ENCODE measurements around the gene MEAK7. TPM values are rescaled to one million over a fixed set of nuclear protein-coding genes. Genes with fewer than 3 reads are reported as not detected.

MEAK7 gene
- total RNA-seq, 2 experiments from 2014 or later: 8.8 to 10.0 TPM

GRCh38 chr16:84464116-84464515 is 40.3 kb downstream of the MEAK7 start:
- no peak overlapping the region for H3K4me3 Mint-ChIP-seq
- peaks cover 12% of the 10 kb centered on the region for H3K9me3 Mint-ChIP-seq
- H3K27ac Mint-ChIP-seq: no peak overlapping the region
- H3K36me3 Mint-ChIP-seq (ENCODE audit: low read depth): peaks cover 15% of the 10 kb centered on the region
- POLR2A ChIA-PET: no interaction called here
- CTCF ChIA-PET: interaction anchor here (0.6 kb wide), 1 partner anchor 137 kb away, joined by 3 read pairs; no protein-coding TSS in a partner anchor
- no peaks in the 10 kb centered on the region for H3K27me3 Mint-ChIP-seq
- H3K4me1 Mint-ChIP-seq: peaks cover 2% of the 10 kb centered on the region
- DNase-seq: no peak

- Mint-ChIP-seq H3K4me3 (no peak overlapping the region), H3K36me3 (ENCODE audit: low read depth) (peaks cover 15% of the 10 kb centered on the region), H3K9me3 (peaks cover 12% of the 10 kb centered on the region), H3K4me1 (peaks cover 2% of the 10 kb centered on the region), H3K27ac (no peak overlapping the region), H3K27me3 (no peaks in the 10 kb centered on the region)
- no peak for DNase-seq
- POLR2A ChIA-PET: no interaction called here
- CTCF ChIA-PET: no interaction called here
Measured at GRCh38 chr16:84463221-84463620, 41.2 kb downstream of the MEAK7 start.

GRCh38 chr16:84462296-84463210 is 41.9 kb downstream of the MEAK7 start:
- no peak overlapping the region for H3K4me3 Mint-ChIP-seq
- no peak overlapping the region for H3K27ac Mint-ChIP-seq
- no peak for DNase-seq
- peaks cover 8% of the 10 kb centered on the region for H3K9me3 Mint-ChIP-seq
- ChIA-PET POLR2A (no interaction called here), CTCF (interaction anchor here (1.1 kb wide), 1 partner anchor 8 kb away, joined by 3 read pairs; no protein-coding TSS in a partner anchor)
- no peaks in the 10 kb centered on the region for H3K27me3 Mint-ChIP-seq
- H3K36me3 Mint-ChIP-seq (ENCODE audit: low read depth): peaks cover 9% of the 10 kb centered on the region
- H3K4me1 Mint-ChIP-seq: peaks cover 2% of the 10 kb centered on the region

GRCh38 chr16:84461413-84462295 is 42.8 kb downstream of the MEAK7 start:
- H3K4me3 Mint-ChIP-seq: no peak overlapping the region
- H3K27ac Mint-ChIP-seq: no peak overlapping the region
- H3K27me3 Mint-ChIP-seq: no peaks in the 10 kb centered on the region
- peaks cover 1% of the 10 kb centered on the region for H3K36me3 Mint-ChIP-seq (ENCODE audit: low read depth)
- no peak for DNase-seq
- peaks cover 2% of the 10 kb centered on the region for H3K4me1 Mint-ChIP-seq
- peaks cover 2% of the 10 kb centered on the region for H3K9me3 Mint-ChIP-seq
- ChIA-PET POLR2A (no interaction called here), CTCF (interaction anchor here (1.1 kb wide), 1 partner anchor 9 kb away, joined by 3 read pairs; no protein-coding TSS in a partner anchor)

GRCh38 chr16:84461029-84461412 is 43.4 kb downstream of the MEAK7 start:
- Mint-ChIP-seq H3K27ac (no peak overlapping the region), H3K9me3 (no peaks in the 10 kb centered on the region), H3K4me1 (peaks cover 2% of the 10 kb centered on the region), H3K4me3 (no peak overlapping the region), H3K36me3 (ENCODE audit: low read depth) (no peaks in the 10 kb centered on the region), H3K27me3 (no peaks in the 10 kb centered on the region)
- POLR2A ChIA-PET: no interaction called here
- no peak for DNase-seq
- CTCF ChIA-PET: no interaction called here

GRCh38 chr16:84460406-84461028 is 43.9 kb downstream of the MEAK7 start:
- H3K27ac Mint-ChIP-seq: no peak overlapping the region

GRCh38 chr16:84459941-84460405 is 44.5 kb downstream of the MEAK7 start:
- Mint-ChIP-seq H3K4me3 (no peak overlapping the region), H3K4me1 (peaks cover 2% of the 10 kb centered on the region), H3K27ac (no peak overlapping the region), H3K9me3 (no peaks in the 10 kb centered on the region), H3K36me3 (ENCODE audit: low read depth) (no peaks in the 10 kb centered on the region), H3K27me3 (no peaks in the 10 kb centered on the region)
- ChIA-PET CTCF (no interaction called here), POLR2A (interaction anchor here (0.9 kb wide), 1 partner anchor 21 kb away, joined by 3 read pairs; no protein-coding TSS in a partner anchor)
- DNase-seq: no peak

More at GRCh38 chr16:84460406-84461028, 43.9 kb downstream of the MEAK7 start:
- H3K4me3 Mint-ChIP-seq: no peak overlapping the region
- no peak for DNase-seq
- H3K4me1 Mint-ChIP-seq: peaks cover 2% of the 10 kb centered on the region
- H3K36me3 Mint-ChIP-seq (ENCODE audit: low read depth): no peaks in the 10 kb centered on the region
- H3K27me3 Mint-ChIP-seq: no peaks in the 10 kb centered on the region
- POLR2A ChIA-PET: interaction anchor here (0.9 kb wide), 1 partner anchor 21 kb away, joined by 3 read pairs; no protein-coding TSS in a partner anchor
- CTCF ChIA-PET: no interaction called here
- no peaks in the 10 kb centered on the region for H3K9me3 Mint-ChIP-seq

GRCh38 chr16:84459533-84459894 is 44.9 kb downstream of the MEAK7 start:
- ChIA-PET POLR2A (no interaction called here), CTCF (no interaction called here)
- Mint-ChIP-seq H3K4me1 (peaks cover 2% of the 10 kb centered on the region), H3K4me3 (no peak overlapping the region), H3K36me3 (ENCODE audit: low read depth) (no peaks in the 10 kb centered on the region), H3K27ac (no peak overlapping the region), H3K9me3 (no peaks in the 10 kb centered on the region), H3K27me3 (no peaks in the 10 kb centered on the region)
- no peak for DNase-seq

- POLR2A ChIA-PET: no interaction called here
- H3K27me3 Mint-ChIP-seq: no peaks in the 10 kb centered on the region
- no peak overlapping the region for H3K4me3 Mint-ChIP-seq
- peaks cover 2% of the 10 kb centered on the region for H3K4me1 Mint-ChIP-seq
- CTCF ChIA-PET: interaction anchor here (0.5 kb wide), 1 partner anchor 19 kb away, joined by 3 read pairs; no protein-coding TSS in a partner anchor
- no peak overlapping the region for H3K27ac Mint-ChIP-seq
- no peaks in the 10 kb centered on the region for H3K36me3 Mint-ChIP-seq (ENCODE audit: low read depth)
- DNase-seq: no peak
- H3K9me3 Mint-ChIP-seq: no peaks in the 10 kb centered on the region
Measured at GRCh38 chr16:84458606-84459532, 45.6 kb downstream of the MEAK7 start.

GRCh38 chr16:84455031-84455430 is 49.4 kb downstream of the MEAK7 start:
- no peaks in the 10 kb centered on the region for H3K9me3 Mint-ChIP-seq
- H3K4me3 Mint-ChIP-seq: no peak overlapping the region
- H3K27me3 Mint-ChIP-seq: no peaks in the 10 kb centered on the region
- no peaks in the 10 kb centered on the region for H3K4me1 Mint-ChIP-seq
- ChIA-PET CTCF (no interaction called here), POLR2A (no interaction called here)
- no peak overlapping the region for H3K27ac Mint-ChIP-seq
- no peaks in the 10 kb centered on the region for H3K36me3 Mint-ChIP-seq (ENCODE audit: low read depth)
- no peak for DNase-seq

All from activated CD4-positive, alpha-beta T cell treated with anti-CD3 and anti-CD28 coated beads, Interleukin-2, amount 10 ng/mL, durations not matched to agents 7 days and 5 days (primary cell).